HEK293 (cell line): ENCODE results near the gene SLC19A2.

Source experiments
- ZNF629 ChIP-seq: fragments of 450-650 bp; formaldehyde crosslinking; IDR thresholded peaks from 2 replicates; pipeline ENCODE4 v1.5.1; 2017; ENCODE audit warnings: missing biosample characterization, missing genetic modification characterization
- TF ChIP-seq, protein P1 (sequence below): fragments of 450-650 bp; formaldehyde crosslinking; IDR thresholded peaks from 2 replicates; pipeline ENCODE4 v1.5.1; 2016; ENCODE audit warnings: missing biosample characterization, missing genetic modification characterization

DNA sequence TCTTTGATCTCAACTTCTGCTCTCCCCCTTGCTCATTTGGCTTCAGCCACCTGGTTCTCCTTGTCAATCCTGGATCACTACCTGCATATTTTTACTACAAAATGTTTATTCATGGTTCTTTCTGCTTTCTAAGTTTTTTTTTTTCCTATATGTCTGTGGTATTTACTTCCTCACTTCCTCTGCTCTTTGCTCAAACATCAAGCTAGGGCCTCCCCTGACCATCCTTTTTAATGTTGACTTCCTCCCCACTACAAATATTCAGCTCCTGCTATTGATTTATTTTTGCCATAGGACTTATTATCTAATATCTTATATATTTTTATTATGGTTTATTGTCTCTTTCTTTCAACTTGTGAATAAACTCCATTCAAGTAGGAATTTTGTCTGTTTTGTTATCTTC is 14.1 kb upstream of the SLC19A2 start:
- TF ChIP-seq, protein P1, sequence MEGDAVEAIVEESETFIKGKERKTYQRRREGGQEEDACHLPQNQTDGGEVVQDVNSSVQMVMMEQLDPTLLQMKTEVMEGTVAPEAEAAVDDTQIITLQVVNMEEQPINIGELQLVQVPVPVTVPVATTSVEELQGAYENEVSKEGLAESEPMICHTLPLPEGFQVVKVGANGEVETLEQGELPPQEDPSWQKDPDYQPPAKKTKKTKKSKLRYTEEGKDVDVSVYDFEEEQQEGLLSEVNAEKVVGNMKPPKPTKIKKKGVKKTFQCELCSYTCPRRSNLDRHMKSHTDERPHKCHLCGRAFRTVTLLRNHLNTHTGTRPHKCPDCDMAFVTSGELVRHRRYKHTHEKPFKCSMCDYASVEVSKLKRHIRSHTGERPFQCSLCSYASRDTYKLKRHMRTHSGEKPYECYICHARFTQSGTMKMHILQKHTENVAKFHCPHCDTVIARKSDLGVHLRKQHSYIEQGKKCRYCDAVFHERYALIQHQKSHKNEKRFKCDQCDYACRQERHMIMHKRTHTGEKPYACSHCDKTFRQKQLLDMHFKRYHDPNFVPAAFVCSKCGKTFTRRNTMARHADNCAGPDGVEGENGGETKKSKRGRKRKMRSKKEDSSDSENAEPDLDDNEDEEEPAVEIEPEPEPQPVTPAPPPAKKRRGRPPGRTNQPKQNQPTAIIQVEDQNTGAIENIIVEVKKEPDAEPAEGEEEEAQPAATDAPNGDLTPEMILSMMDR (tag by site-specific recombination) = no peak
- TF ChIP-seq ZNF629 (tag by site-specific recombination) = no peak
